ENCODE results near the gene LRMDA.

The LRMDA gene

DNA sequence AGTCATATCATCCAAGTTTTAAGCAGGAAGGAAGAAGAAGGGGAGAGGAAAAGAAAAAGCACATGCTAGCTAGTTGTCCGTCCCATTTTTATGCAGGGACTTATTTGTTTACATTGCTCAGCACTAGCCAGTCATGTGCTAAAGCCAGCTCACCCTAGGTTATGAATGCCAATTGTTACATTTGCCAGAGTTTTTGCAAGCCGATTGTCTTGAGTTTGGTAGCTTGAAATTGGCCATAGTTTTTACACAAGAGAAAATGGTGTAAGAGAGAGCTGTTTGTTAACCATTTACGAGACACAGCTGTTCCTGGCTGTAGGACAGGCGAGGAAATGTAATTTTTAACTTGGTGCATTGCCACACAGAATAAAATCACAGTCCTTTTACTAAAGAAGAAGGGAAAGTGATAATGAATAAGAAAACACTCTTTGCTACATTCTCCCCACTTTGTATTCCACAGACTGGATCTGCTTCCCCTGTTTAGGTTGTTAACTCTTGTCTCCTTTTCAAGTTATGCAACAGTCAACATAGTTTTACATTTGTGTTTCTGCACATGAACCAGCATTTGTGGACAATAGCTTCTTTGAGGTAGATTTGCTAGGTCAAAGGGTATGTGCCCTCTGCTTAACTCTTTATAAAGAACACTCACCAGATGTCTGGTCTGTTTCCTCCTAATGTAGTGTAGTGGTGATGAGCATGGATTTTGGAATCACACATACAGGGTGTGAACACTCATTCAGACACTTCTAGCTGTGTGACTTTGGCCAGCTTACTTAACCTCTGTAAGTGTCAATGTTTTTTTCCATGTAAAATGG lies 357.2 kb downstream of the LRMDA start:
- no peaks in the 10 kb centered on the region for H4K20me1 ChIP-seq (ENCODE audit: low read depth, low read length)
- H3K9me3 ChIP-seq (ENCODE audit: insufficient read depth, low read length) = no peaks in the 10 kb centered on the region
- TF ChIP-seq, protein P1, sequence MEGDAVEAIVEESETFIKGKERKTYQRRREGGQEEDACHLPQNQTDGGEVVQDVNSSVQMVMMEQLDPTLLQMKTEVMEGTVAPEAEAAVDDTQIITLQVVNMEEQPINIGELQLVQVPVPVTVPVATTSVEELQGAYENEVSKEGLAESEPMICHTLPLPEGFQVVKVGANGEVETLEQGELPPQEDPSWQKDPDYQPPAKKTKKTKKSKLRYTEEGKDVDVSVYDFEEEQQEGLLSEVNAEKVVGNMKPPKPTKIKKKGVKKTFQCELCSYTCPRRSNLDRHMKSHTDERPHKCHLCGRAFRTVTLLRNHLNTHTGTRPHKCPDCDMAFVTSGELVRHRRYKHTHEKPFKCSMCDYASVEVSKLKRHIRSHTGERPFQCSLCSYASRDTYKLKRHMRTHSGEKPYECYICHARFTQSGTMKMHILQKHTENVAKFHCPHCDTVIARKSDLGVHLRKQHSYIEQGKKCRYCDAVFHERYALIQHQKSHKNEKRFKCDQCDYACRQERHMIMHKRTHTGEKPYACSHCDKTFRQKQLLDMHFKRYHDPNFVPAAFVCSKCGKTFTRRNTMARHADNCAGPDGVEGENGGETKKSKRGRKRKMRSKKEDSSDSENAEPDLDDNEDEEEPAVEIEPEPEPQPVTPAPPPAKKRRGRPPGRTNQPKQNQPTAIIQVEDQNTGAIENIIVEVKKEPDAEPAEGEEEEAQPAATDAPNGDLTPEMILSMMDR (IDR thresholded peaks at IDR 0.05; ENCODE audit: insufficient read depth, low read length, poor library complexity, severe bottlenecking) = no peak
- no peak for TF ChIP-seq EZH2phosphoT487 (conservative IDR thresholded peaks at IDR 0.05; ENCODE audit: low read length)
- H3K4me3 ChIP-seq (ENCODE audit: insufficient read depth, low read length, poor library complexity, severe bottlenecking) = no peak overlapping the region
- H3K9me2 ChIP-seq (replicated peaks; ENCODE audit: insufficient read depth, low read length) = no peaks in the 10 kb centered on the region
- no peak overlapping the region for H2AFZ ChIP-seq (ENCODE audit: low read depth, low read length, severe bottlenecking)
- H3K4me2 ChIP-seq (ENCODE audit: low read depth, low read length, poor library complexity, severe bottlenecking) = no peak overlapping the region
- no peaks in the 10 kb centered on the region for H3K79me2 ChIP-seq (ENCODE audit: insufficient read depth, low read length)
- no peaks in the 10 kb centered on the region for H3K36me3 ChIP-seq (ENCODE audit: low read length)
- no peak overlapping the region for H3K9ac ChIP-seq (ENCODE audit: low read length)
- H3K27me3 ChIP-seq (ENCODE audit: low read length) = no peaks in the 10 kb centered on the region
- H3K27ac ChIP-seq (ENCODE audit: low read depth, low read length) = no peak overlapping the region
- no peaks in the 10 kb centered on the region for H3F3A ChIP-seq (ENCODE audit: insufficient read depth)

DNA sequence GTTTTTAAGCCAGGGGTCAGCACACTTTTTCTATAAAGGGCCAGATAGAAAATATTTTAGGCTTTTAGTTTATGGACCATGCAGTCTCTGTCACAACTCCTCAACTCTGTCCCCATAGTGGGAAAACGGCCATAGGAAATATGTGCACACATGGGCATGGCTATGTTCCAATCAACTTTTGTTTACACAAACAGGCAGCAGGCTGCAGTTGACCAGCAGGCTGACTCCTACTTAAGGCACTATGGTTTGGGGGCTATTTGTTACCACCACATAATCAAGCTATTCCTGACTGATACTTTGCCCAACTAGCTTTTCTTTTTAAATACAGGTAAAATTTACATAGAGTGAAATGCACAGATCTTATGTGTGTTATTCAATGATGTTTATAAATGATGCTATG lies 362.4 kb downstream of the LRMDA start:
- H3K9me3 ChIP-seq (ENCODE audit: insufficient read depth, low read length) = no peaks in the 10 kb centered on the region
- no peaks in the 10 kb centered on the region for H3K27me3 ChIP-seq (ENCODE audit: low read length)
- no peak overlapping the region for H2AFZ ChIP-seq (ENCODE audit: low read depth, low read length, severe bottlenecking)
- no peaks in the 10 kb centered on the region for H3K79me2 ChIP-seq (ENCODE audit: insufficient read depth, low read length)
- H3K4me3 ChIP-seq (ENCODE audit: insufficient read depth, low read length, poor library complexity, severe bottlenecking) = no peak overlapping the region
- TF ChIP-seq, protein P1 (IDR thresholded peaks at IDR 0.05; ENCODE audit: insufficient read depth, low read length, poor library complexity, severe bottlenecking) = no peak
- TF ChIP-seq EZH2phosphoT487 (conservative IDR thresholded peaks at IDR 0.05; ENCODE audit: low read length) = no peak
- H4K20me1 ChIP-seq (ENCODE audit: low read depth, low read length) = no peaks in the 10 kb centered on the region
- H3K9me2 ChIP-seq (replicated peaks; ENCODE audit: insufficient read depth, low read length) = no peaks in the 10 kb centered on the region
- no peaks in the 10 kb centered on the region for H3K36me3 ChIP-seq (ENCODE audit: low read length)
- no peaks in the 10 kb centered on the region for H3F3A ChIP-seq (ENCODE audit: insufficient read depth)
- no peak overlapping the region for H3K27ac ChIP-seq (ENCODE audit: low read depth, low read length)
- no peak overlapping the region for H3K9ac ChIP-seq (ENCODE audit: low read length)
- no peak overlapping the region for H3K4me2 ChIP-seq (ENCODE audit: low read depth, low read length, poor library complexity, severe bottlenecking)

- no peak overlapping the region for H3K4me2 ChIP-seq (ENCODE audit: low read depth, low read length, poor library complexity, severe bottlenecking)
- no peak for TF ChIP-seq EZH2phosphoT487 (conservative IDR thresholded peaks at IDR 0.05; ENCODE audit: low read length)
- TF ChIP-seq, protein P1 (IDR thresholded peaks at IDR 0.05; ENCODE audit: insufficient read depth, low read length, poor library complexity, severe bottlenecking) = no peak
- H3K36me3 ChIP-seq (ENCODE audit: low read length) = no peaks in the 10 kb centered on the region
- no peaks in the 10 kb centered on the region for H3F3A ChIP-seq (ENCODE audit: insufficient read depth)
- no peaks in the 10 kb centered on the region for H3K9me2 ChIP-seq (replicated peaks; ENCODE audit: insufficient read depth, low read length)
- no peak overlapping the region for H2AFZ ChIP-seq (ENCODE audit: low read depth, low read length, severe bottlenecking)
- no peaks in the 10 kb centered on the region for H3K9me3 ChIP-seq (ENCODE audit: insufficient read depth, low read length)
- no peak overlapping the region for H3K27ac ChIP-seq (ENCODE audit: low read depth, low read length)
- H3K4me3 ChIP-seq (ENCODE audit: insufficient read depth, low read length, poor library complexity, severe bottlenecking) = no peak overlapping the region
- no peaks in the 10 kb centered on the region for H3K79me2 ChIP-seq (ENCODE audit: insufficient read depth, low read length)
- no peaks in the 10 kb centered on the region for H4K20me1 ChIP-seq (ENCODE audit: low read depth, low read length)
- H3K27me3 ChIP-seq (ENCODE audit: low read length) = no peaks in the 10 kb centered on the region
- H3K9ac ChIP-seq (ENCODE audit: low read length) = no peak overlapping the region
These were observed 369.7 kb downstream of the LRMDA start for GRCh38 chr10:75801121-75801520.

Data from SU-DHL-6 (cell line).